Midbrain (tissue), 1 donor: ENCODE data around the gene SYT6.
"Not testable (repeated sequence)": the region's sequence is repeated elsewhere in the genome, so short reads cannot be mapped to it uniquely, and the experiment has no call there.

Experiments
- DNase-seq: peaks from one replicate; lab custom pipeline; 2025; lab: John Stamatoyannopoulos, UW

Gene SYT6

GRCh38 chr1:114075546-114076242, 78.0 kb downstream of the SYT6 start:
- no peak for DNase-seq

GRCh38 chr1:114075105-114075504, 78.6 kb downstream of the SYT6 start:
- DNase-seq, result no peak

GRCh38 chr1:114072246-114072645, 81.4 kb downstream of the SYT6 start:
- DNase-seq, result no peak

GRCh38 chr1:114069762-114070161, 83.9 kb downstream of the SYT6 start:
- DNase-seq, result not testable (repeated sequence)

- not testable (repeated sequence) for DNase-seq
Measured at GRCh38 chr1:114068684-114069083, 85.0 kb downstream of the SYT6 start.

DNA sequence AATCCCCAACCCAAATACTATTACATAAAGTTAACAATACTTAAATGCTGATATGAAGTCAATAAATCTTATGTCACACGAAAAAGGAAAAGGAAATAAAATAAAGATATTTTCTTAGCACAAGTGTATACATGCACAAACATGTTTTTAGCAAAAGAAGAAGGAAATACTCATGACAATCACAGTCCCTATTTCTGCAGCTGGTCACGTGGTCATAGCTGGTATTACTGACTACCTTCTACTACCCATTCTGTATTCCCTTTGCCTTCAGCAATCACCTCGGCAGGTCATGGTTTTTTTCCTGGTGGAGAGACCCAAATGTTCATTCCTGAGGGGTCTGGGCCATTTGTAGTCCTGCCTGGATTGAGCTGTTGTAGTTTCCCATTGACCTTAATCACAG, 88.0 kb downstream of the SYT6 start:
- not testable (repeated sequence) for DNase-seq

- DNase-seq, result no peak
Measured at GRCh38 chr1:114063544-114063943, 90.1 kb downstream of the SYT6 start.

DNA sequence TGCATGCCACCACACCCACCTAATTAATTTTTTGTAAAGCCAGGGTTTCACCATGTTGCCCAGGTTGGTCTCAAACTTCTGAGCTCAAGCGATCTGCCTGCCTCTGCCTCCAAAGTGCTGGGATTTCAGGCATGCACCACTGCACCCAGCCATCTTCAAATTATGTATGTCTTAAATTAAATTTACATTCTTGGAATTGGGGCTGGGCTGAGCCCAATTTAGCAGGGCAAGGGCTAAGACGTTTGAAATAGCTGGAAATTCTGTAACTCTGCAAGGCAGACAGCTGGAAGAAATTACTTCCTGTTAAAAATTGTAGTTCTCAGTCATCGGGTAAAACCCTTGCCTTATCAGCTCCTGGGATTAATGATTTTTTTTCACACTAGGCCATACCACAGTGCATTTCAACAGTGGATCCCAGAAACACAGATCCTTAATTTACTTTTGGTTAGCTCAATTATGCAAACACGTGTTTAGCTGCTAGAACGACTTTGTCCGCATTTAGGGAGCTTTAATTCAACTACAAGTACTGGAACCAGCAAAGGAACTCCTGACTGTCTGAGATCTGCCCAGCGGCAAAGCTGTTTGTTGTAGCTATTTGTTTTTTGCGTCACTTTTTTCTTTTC, 91.1 kb downstream of the SYT6 start:
- DNase-seq, result no peak

- no peak for DNase-seq
Measured at GRCh38 chr1:114061121-114061830, 92.4 kb downstream of the SYT6 start.

DNA sequence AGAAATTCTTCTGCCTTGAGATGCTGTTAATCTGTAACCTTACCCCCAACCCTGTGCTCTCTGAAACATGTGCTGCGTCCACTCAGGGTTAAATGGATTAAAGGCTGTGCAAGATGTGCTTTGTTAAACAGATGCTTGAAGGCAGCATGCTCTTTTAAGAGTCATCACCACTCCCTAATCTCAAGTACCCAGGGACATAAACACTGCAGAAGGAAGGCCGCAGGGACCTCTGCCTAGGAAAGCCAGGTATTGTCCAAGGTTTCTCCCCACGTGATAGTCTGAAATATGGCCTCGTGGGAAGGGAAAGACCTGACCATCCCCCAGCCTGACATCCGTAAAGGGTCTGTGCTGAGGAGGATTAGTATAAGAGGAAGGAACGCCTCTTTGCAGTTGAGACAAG, 95.4 kb downstream of the SYT6 start:
- not testable (repeated sequence) for DNase-seq

DNA sequence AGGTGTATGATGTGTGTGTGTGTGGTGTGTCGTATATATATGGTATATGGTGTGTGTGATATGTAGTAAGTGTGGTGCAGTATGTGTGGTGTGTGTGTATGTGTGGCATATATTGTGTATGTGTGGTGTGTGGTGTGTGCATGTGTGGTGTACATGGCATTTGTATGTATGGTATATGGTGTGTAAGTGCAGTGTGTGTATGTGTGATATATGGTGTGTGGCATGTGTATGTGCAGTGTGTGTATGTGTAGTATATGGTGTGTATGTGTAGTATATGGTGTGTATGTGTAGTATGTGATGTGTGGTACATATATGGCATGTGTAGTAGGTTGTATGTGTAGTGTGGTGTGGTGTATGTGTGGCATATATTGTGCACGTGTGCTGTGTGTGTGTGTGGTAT, 99.5 kb downstream of the SYT6 start:
- no peak for DNase-seq

GRCh38 chr1:114048232-114048631, 105.4 kb downstream of the SYT6 start:
- DNase-seq, result no peak

DNA sequence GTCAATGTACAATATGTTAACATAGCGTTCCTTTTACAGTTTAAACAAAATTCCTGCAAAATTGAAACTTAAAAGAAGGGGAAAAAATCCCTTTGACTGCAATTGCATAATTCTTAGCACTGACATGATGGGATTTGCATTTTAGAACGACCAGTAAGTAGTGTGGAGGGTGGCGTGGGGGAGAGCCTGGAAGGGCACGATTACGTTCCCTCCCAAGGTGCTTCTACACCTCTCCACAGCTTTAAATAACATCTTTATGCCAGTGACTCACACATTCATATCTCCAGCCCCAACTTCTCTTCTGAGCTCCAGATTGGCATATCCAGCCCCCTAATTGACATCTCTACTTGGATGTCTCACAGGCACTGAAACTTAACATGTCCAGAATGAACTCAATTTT, 110.1 kb downstream of the SYT6 start:
- no peak for DNase-seq

DNA sequence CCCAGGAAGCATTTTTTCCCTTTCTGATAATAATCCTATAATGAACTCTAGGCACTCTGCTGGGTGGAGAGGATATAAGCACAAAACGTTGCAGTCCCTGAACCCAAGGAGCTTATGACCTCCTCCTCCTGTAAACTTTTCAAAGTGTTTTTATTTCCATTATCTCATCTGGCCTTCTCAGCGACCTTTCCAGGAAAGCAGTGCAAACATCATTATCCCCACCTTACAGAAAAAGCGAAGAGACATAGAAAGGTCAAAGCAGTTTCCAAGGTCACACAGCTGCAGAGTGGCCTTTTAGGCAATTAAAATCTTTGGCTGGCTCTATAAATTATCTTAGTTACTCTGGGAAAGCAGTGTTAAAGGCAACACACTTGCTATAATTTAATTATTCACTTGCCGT, 110.6 kb downstream of the SYT6 start:
- DNase-seq, result no peak

DNA sequence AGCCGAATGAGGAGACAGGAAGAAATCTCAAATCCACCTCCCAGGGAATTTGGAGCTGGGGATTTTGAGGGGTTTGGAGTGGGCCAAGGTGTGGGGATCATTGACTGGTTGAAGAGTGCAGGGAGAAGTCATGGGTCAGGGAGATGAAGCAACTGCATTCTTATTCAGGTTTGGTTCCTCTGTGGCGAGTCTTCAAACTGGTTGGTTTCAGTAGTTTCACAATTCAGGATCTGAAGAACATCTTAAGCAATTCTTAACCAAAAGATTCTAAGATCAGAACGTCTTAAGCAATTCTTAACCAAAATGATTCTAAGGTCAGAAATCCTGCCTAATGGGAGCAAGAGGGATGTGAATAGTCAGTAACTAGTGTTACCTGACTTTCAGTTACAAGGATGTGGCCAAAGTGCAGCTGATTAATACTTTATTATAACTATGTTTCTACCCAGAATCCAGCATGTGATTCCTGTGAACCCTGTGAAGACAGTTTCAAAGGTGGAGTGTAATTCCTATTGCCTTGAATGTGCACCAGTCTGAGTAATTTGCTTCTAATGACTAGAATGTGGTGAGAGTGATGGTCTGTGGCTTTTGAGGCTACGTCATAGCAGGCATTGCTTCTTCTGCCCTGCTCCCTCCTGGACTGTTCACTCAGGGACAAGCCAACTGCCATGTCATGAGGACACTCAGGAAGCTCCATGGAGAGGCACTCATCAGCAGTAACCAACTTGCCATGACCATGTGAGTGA, 113.2 kb downstream of the SYT6 start:
- peak; percentile 6 for DNase-seq
